Measurements from ENCODE around the gene CHCHD2.
A peak's percentile ranks its signal among the peaks of the same experiment; 100 is the strongest.
"Not testable (repeated sequence)": the region's sequence is repeated elsewhere in the genome, so short reads cannot be mapped to it uniquely, and the experiment has no call there.

Gene CHCHD2

DNA sequence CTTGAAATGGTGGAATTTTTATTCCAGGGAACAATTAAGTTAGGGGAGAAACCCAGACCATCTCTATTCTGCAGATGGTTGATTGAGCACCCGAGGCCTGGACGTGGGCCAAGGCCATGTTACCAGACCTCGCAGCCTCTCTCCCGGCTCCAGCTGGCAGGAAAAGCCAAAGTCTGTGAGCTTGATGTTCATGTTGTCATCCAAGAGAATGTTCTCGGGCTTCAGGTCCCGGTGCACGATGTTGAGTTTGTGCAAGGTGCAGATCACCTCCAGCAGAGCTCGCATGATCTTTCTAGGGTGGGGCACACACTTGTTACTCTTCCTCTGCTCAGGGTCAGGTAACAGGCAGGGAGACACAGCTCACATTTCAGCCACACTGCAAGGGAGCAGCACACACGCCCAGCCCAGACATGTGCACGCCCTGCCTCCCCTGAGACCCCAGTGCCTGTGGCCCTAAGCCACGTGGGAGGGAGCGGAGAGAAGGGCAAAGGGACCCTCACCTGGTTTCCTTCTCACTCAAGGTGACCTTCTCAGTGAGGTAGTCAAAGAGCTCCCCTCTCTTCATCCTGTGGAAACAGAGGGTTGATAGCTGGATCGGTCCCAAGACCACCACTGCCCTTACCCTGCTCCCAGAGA lies 23.0 kb downstream of the CHCHD2 start:
- no peak for DNase-seq (ENCODE audit: low read depth)

DNA sequence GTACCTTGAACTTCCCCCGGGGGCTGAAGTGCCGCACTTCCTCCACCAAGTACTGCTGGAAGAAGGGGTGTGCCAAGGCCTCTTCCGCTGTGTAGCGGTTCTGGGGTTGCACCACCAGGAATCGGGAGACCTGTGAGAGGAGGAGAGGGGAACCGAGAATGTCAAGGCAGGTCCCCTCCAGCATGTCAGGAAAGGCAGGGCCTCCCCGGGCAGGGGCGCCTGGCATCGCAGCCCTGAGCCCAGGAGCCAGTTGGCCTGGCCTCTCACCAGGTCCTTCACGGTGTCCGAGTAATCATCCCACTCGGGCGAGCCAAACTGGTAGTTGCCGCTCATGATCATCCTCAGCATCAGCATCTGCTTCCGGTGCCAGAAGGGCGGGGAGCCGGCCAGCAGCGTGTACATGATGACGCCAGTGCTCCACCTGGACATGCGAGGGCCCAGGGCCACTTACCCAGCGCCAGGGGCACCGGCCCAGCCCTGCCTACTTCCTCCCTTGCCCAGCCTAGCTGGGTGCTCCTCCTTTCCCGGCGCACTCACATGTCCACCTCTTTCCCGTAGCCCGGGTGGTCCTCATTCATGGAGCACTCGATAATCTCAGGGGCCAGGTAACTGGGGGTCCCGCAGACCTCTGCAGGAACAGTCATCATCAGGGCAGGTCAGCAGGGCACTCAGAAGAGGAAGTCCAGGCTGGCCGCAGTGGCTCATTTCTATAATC lies 24.5 kb downstream of the CHCHD2 start:
- DNase-seq (ENCODE audit: low read depth): no peak

DNA sequence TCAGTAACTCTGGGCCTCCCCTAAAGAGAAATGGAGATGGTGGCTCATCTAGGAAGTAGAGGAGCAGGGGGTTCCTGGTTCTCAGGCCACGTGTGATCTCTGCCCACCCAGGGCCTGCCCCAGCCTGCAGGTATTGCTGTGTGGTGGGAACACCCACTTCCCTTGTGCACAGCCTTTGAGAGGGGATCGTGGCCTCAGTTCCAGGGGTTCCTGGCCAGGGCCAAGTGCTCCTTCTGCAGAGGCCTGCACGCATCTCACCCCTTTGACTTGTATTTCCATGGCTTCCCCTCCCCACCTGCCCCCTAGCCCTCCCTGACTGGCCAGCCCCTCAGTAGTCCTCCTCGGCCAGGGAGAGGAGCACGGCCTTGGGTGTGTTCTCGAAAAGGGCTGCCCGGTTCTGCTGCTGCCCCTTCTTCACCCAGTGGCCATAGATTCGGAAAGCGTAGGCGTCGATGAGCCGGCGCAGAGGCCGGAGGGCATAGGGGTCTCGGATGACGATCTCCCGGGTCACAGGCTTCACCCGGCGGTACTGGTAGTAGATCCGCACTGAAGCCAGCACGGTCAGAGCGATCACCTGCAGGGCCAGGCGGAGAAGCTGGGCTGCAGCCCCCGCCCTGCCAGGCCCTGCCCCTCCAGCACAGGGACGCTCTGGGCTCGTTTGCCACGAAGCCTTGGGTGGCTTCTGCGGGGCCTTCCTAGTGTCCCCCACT lies 25.4 kb downstream of the CHCHD2 start:
- DNase-seq (ENCODE audit: low read depth): not testable (repeated sequence)

DNA sequence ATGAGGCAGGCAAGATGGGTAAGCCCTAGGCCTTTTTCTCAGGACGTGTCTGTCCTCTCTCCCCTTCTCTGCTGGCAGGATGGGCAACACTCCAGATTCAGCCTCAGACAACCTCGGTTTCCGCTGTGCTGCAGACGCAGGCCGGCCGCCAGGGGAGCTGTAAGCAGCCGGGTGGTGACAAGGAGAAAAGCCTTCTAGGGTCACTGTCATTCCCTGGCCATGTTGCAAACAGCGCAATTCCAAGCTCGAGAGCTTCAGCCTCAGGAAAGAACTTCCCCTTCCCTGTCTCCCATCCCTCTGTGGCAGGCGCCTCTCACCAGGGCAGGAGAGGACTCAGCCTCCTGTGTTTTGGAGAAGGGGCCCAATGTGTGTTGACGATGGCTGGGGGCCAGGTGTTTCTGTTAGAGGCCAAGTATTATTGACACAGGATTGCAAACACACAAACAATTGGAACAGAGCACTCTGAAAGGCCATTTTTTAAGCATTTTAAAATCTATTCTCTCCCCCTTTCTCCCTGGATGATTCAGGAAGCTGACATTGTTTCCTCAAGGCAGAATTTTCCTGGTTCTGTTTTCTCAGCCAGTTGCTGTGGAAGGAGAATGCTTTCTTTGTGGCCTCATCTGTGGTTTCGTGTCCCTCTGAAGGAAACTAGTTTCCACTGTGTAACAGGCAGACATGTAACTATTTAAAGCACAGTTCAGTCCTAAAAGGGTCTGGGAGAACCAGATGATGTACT lies 26.7 kb downstream of the CHCHD2 start:
- DNase-seq (ENCODE audit: low read depth): no peak

DNA sequence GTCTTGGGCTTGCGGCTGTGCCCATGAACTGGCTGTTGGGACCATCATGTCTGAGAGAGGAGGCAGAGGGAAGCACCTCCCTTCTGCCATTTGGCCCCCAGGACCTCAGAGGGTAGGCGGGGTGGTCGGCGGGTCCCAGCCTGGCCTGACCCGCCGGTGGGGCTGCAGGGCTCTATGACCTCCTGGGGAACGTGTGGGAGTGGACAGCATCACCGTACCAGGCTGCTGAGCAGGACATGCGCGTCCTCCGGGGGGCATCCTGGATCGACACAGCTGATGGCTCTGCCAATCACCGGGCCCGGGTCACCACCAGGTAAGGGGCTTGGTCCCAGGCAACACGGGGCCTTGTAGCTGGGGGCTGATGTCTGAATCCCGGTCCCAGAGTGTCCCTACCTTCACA lies 28.1 kb downstream of the CHCHD2 start:
- DNase-seq (ENCODE audit: low read depth): no peak

DNA sequence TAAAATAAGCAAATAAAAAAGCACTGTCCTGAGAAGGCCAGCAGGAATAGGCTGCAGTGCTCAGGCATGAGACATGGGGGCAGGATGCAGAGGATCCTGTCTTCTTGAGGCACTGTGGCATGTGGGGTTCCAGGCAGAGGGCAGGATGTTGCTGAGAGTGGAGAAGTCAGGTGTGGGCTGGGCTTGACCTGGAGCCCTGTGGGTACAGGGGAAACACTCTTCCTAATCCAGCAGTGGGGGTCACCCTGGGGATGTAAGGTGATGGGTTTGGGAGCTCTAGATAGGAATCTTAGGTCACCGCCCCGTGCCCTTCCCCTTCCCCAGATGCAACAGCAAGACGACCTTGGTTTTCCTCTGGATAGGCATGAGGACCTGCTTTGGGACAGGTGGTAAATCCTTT lies 28.6 kb downstream of the CHCHD2 start:
- DNase-seq (ENCODE audit: low read depth): no peak

DNA sequence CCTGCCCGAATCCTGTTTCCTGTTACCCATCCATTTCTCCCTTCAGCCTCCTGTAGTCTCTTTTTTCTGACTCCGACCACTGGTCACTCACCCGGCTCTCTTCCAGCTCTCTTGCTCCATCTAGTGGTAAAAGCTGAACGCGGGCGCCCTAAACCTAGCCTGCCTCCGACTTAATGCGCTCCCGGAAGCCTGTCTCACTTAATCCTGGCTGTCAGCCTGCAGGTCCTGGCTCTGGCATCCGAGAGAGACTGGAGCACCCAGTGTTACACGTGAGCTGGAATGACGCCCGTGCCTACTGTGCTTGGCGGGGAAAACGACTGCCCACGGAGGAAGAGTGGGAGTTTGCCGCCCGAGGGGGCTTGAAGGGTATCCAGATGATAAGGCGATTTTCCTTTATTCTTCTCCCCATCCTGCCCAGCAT lies 31.9 kb downstream of the CHCHD2 start:
- DNase-seq (ENCODE audit: low read depth): peak; percentile 52

DNA sequence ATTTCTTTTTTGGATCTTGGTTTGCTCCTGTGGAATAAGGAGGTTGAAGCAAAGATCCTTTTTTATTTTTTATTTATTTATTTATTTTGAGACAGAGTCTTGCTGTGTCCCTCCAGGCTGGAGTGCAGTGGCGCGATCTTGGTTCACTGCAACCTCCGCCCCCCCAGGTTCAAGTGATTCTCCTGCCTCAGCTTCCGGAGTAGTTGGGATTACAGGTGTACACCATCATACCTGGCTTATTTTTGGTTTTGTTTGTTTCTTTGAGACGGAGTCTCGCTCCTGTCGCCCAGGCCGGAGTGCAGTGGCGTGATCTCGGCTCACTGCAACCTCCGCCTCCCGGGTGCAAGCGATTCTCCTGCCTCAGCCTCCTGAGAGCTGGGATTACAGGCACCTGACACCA lies 39.9 kb downstream of the CHCHD2 start:
- DNase-seq (ENCODE audit: low read depth): not testable (repeated sequence)

DNA sequence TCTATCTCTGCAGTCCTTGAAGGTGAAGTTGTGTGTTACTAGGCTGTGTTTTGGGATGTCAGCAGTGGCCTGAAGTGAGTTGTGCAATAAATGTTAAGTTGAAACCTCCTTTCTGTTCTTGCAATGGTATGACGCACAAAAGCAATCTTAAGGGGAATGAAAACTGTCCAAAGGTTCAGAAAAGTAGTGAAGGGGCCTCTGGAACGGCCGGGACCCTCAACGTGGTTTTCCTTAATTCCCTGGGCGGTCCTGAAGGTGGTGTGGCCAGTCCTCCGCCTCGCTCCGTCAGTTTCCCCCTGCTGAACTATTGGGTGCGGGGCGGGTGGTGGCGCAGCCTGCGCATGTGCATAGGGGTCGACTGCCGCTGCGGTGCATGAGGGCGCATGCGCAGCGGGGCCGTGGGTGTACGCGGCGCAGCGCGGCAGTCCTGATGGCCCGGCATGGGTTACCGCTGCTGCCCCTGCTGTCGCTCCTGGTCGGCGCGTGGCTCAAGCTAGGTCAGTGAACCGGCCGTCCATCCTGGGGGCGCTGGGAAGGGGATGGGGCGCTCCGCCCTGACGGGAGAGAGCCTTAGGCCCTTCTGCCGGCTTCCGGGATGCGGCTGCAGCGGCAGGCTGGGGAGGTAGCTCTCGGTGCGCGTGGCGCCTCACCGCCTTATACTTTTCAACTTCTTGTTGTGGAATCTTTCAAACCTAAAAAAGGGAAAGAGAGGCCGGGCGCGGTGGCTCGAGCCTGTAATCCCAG lies 42.2 kb downstream of the CHCHD2 start, which contains the start of gene SUMF2:
Gene SUMF2 (plus strand): TSS at position 405 of the 744 bp plus-strand sequence. CDS start 26 bp downstream, at position 431.
- peak; percentile 90 for DNase-seq (ENCODE audit: low read depth)

DNA sequence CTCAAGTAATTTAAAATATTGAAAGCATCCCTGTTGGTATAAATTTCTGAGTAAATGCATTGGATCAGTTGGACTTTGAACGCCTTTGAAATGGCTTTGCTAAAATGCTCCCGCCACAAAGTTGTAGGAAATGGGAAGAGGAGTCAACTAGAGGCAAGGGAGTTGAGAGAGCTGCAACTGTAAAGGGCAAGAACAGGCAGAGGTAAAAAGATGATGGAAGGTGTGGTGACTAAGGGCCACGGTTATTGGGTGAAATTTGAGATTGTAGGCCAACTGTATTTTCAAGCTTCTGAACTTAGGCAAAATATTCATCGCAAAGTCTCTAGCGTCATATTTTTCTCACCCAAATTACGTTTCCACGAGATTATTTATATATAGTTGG lies 42.8 kb downstream of the CHCHD2 start:
- no peak for DNase-seq (ENCODE audit: low read depth)

DNA sequence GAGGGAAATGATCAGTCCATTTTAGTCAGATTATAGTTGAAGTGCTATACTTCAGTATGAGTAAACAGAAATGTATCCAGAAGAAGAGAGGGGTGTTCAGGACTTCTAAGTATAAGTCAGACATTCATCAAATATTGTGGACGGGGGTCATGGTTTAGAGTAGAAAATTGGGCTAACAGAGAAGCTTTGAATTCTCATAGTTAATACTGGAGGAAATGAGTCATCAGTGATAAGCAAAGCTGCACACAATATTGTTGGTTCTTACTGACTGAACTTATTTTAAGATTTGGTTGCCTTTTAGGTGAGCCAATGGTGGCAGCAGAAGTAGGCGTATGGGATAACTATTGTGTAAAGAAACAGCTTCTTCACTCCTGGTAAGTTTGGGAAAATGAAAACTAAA lies 43.9 kb downstream of the CHCHD2 start:
- no peak for DNase-seq (ENCODE audit: low read depth)

DNA sequence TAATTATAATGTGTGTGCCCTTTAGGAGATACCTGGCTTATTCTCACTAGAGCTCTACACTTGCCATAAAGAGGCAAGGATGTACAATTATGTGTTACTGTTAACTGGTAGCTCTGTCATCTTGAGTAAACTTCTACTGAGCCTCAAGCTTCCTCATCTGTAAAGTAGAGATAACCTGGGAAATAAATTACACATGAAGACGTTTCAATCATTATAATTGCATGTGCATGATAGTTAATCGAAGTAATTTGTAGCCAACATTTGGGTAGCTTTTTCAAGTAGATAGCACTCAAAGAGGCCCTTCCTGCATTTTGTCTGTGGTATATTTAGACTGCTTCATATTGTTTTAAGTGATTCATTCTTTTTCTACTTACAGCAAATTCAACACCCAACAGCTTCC lies 52.3 kb downstream of the CHCHD2 start:
- DNase-seq (ENCODE audit: low read depth): no peak

DNA sequence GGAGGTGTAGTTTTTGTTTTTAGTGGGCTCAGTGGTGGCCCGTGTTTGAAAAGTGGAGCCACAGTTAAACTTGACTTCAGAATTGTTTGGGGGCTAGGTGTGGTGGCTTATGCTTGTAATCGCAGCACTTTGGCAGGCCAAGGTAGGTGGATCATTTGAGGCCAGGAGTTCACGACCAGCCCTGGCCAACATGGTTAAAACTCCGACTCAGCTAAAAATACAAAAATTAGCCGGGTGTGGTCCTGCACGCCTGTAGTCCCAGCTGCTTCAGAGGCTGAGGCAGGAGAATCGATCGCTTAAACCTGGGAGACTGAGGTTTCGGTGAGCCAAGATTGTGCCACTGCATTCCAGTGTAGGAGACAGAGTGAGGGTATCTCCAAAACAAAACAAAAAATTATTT lies 52.9 kb downstream of the CHCHD2 start:
- no peak for DNase-seq (ENCODE audit: low read depth)
